Fibroblast of peridontal ligament (primary cell): ENCODE measurements around the gene ZNF678.

ENCODE experiments used
- DNase-seq: peaks from one replicate; pipeline ENCODE4 v3.0.0-alpha.2; 2010; ENCODE audit errors: extremely low read depth

The ZNF678 gene

GRCh38 chr1:227712648-227713047, 149.3 kb downstream of the ZNF678 start:
- DNase-seq, result no peak

GRCh38 chr1:227718932-227719331, 155.6 kb downstream of the ZNF678 start:
- no peak for DNase-seq

GRCh38 chr1:227723474-227723873, 160.1 kb downstream of the ZNF678 start:
- DNase-seq, result no peak

- DNase-seq, result no peak
These were observed 161.7 kb downstream of the ZNF678 start for GRCh38 chr1:227725046-227725445.

GRCh38 chr1:227726318-227726717, 163.0 kb downstream of the ZNF678 start:
- no peak for DNase-seq
